H1 (cell line): ENCODE data around the gene OSBP2. TPM values are rescaled to one million over a fixed set of nuclear protein-coding genes. Genes with fewer than 3 reads are reported as not detected.

ENCODE experiments used
- CTCF ChIA-PET: fragments of 300-600 bp; sonication (Branson Sonifier 250); formaldehyde crosslinking; loops from one replicate; lab custom pipeline; 2021; ENCODE audit not compliant: partially characterized antibody; lab: Charles Lee
- POLR2A ChIA-PET: fragments of 300-600 bp; sonication (Branson Sonifier 250); formaldehyde crosslinking; loops from one replicate; lab custom pipeline; 2021; ENCODE audit warnings: inconsistent platforms; ENCODE audit not compliant: partially characterized antibody; lab: Charles Lee
- DNase-seq, 2 experiments: peaks; one replicate each; pipeline versions ENCODE4 v3.0.0 to v3.0.0-alpha.2; 2010 to 2022; ENCODE audit warnings: low spot score in 2 of 2, low read depth in 1 of 2, mixed read lengths in 1 of 2
- FAIRE-seq: peaks from 2 replicates; lab custom pipeline; 2011; peaks lifted over from hg19 to GRCh38; lab: Jason Lieb, UNC
- H2AFZ ChIP-seq: 2 replicates; pipeline ENCODE4 v1.8.1; 2012; ENCODE audit warnings: low read length, inconsistent platforms
- H2AK5ac ChIP-seq: 2 replicates; pipeline ENCODE4 v1.6.1; 2013; ENCODE audit warnings: low read depth, low read length
- H2BK120ac ChIP-seq: replicated peaks from 2 replicates; pipeline ENCODE3; 2013; ENCODE audit warnings: low read depth, low read length, inconsistent platforms
- H2BK12ac ChIP-seq: 2 replicates; pipeline ENCODE4 v1.6.1; 2013; ENCODE audit warnings: low read depth, low read length
- H2BK15ac ChIP-seq: 2 replicates; pipeline ENCODE4 v1.6.1; 2013; ENCODE audit warnings: low read length
- H2BK20ac ChIP-seq: 2 replicates; pipeline ENCODE4 v1.6.1; 2013; ENCODE audit warnings: low read length
- H2BK5ac ChIP-seq: 2 replicates; pipeline ENCODE4 v1.6.1; 2013; ENCODE audit warnings: low read depth, low read length
- H3K14ac ChIP-seq: 2 replicates; pipeline ENCODE4 v1.6.1; 2013; ENCODE audit warnings: inconsistent platforms; ENCODE audit not compliant: insufficient read length
- H3K18ac ChIP-seq: 2 replicates; pipeline ENCODE4 v1.6.1; 2013; ENCODE audit warnings: low read length; ENCODE audit errors: extremely low read depth
- H3K23ac ChIP-seq: 2 replicates; pipeline ENCODE4 v1.6.1; 2013; ENCODE audit warnings: inconsistent platforms; ENCODE audit not compliant: insufficient read length
- H3K23me2 ChIP-seq: 2 replicates; pipeline ENCODE4 v1.6.1; 2013; ENCODE audit warnings: low read depth, low read length
- H3K27ac ChIP-seq: 2 replicates; pipeline ENCODE4 v1.6.1; 2011; ENCODE audit warnings: low read depth, low read length, inconsistent platforms
- H3K27me3 ChIP-seq, 4 experiments: replicated peaks in 1 of 4; 1 replicate in 1 of 4; 2 replicates in 3 of 4; pipeline versions ENCODE4 v1.6.1 to v1.8.1; 2011 to 2013; ENCODE audit warnings: low read length in 3 of 4, mild to moderate bottlenecking in 3 of 4, inconsistent platforms in 2 of 4, mixed read lengths in 2 of 4, moderate library complexity in 1 of 4; ENCODE audit not compliant: control insufficient read depth in 3 of 4, insufficient read depth in 3 of 4; ENCODE audit errors: extremely low read depth in 1 of 4
- H3K36me3 ChIP-seq, 4 experiments: 2 replicates each; pipeline versions ENCODE4 v1.6.1 to v1.8.1; 2011 to 2013; ENCODE audit warnings: mild to moderate bottlenecking in 4 of 4, low read length in 3 of 4, moderate library complexity in 2 of 4, control low read depth in 1 of 4, inconsistent platforms in 1 of 4; ENCODE audit not compliant: insufficient read depth in 4 of 4, control insufficient read depth in 2 of 4
- H3K4ac ChIP-seq: replicated peaks from 2 replicates; pipeline ENCODE3; 2013; ENCODE audit warnings: low read length, low read depth, mixed read lengths, inconsistent platforms; ENCODE audit not compliant: insufficient read length
- H3K4me1 ChIP-seq, 4 experiments: replicated peaks in 1 of 4; 1 replicate in 1 of 4; 2 replicates in 3 of 4; pipeline versions ENCODE4 v1.6.1 to v1.8.1; 2011 to 2013; ENCODE audit warnings: low read length in 3 of 4, inconsistent platforms in 2 of 4, mixed read lengths in 1 of 4; ENCODE audit not compliant: insufficient read depth in 4 of 4, control insufficient read depth in 3 of 4
- H3K4me2 ChIP-seq, 2 experiments: 2 replicates each; pipeline versions ENCODE4 v1.6.1 to v1.8.1; 2011 to 2013; ENCODE audit warnings: low read depth in 2 of 2, low read length in 2 of 2, control low read depth in 1 of 2, inconsistent platforms in 1 of 2, mild to moderate bottlenecking in 1 of 2; ENCODE audit not compliant: insufficient read depth in 1 of 2
- H3K4me3 ChIP-seq, 4 experiments: fragments of 200-600, 300-600 bp in 1 of 4; sonication (generic), shearing (Covaris generic), sonication (Bioruptor Twin) in 1 of 4; 2 replicates each; pipeline versions ENCODE4 v1.5.1 to v1.8.1; 2011 to 2016; ENCODE audit warnings: low read length in 4 of 4, low read depth in 3 of 4, control low read depth in 2 of 4, inconsistent platforms in 2 of 4, mild to moderate bottlenecking in 2 of 4, mixed read lengths in 1 of 4, moderate library complexity in 1 of 4; ENCODE audit not compliant: insufficient read depth in 2 of 4; ENCODE audit errors: extremely low read depth in 1 of 4
- H3K56ac ChIP-seq: replicated peaks from 2 replicates; pipeline ENCODE3; 2013; ENCODE audit warnings: low read depth, mild to moderate bottlenecking, mixed read lengths, low read length, inconsistent platforms; ENCODE audit not compliant: insufficient read length
- H3K79me1 ChIP-seq: 2 replicates; pipeline ENCODE4 v1.6.1; 2013; ENCODE audit warnings: low read depth, low read length, control low read depth
- H3K79me2 ChIP-seq, 2 experiments: 2 replicates each; pipeline versions ENCODE4 v1.6.1 to v1.8.1; 2012 to 2013; ENCODE audit warnings: low read length in 2 of 2, mild to moderate bottlenecking in 2 of 2, inconsistent platforms in 1 of 2; ENCODE audit not compliant: insufficient read depth in 2 of 2, control insufficient read depth in 1 of 2
- H3K9ac ChIP-seq, 4 experiments: replicated peaks in 1 of 4; 1 replicate in 1 of 4; 2 replicates in 3 of 4; pipeline versions ENCODE4 v1.6.1 to v1.8.1; 2011 to 2013; ENCODE audit warnings: low read depth in 3 of 4, low read length in 3 of 4, control low read depth in 2 of 4, mild to moderate bottlenecking in 2 of 4, moderate library complexity in 2 of 4, inconsistent platforms in 1 of 4; ENCODE audit errors: extremely low read depth in 1 of 4
- H3K9me3 ChIP-seq, 2 experiments: 2 replicates each; pipeline versions ENCODE4 v1.6.1 to v1.8.1; 2012 to 2013; ENCODE audit warnings: mild to moderate bottlenecking in 2 of 2, moderate library complexity in 2 of 2, control low read depth in 1 of 2, inconsistent platforms in 1 of 2, low read depth in 1 of 2, low read length in 1 of 2, mixed read lengths in 1 of 2; ENCODE audit not compliant: insufficient read depth in 2 of 2
- H4K20me1 ChIP-seq, 2 experiments: replicated peaks in 1 of 2; 2 replicates each; pipeline versions ENCODE3 to v1.8.1; 2011 to 2013; ENCODE audit warnings: inconsistent platforms in 2 of 2, low read length in 2 of 2, mild to moderate bottlenecking in 1 of 2; ENCODE audit not compliant: insufficient read depth in 2 of 2, control insufficient read depth in 1 of 2
- H4K5ac ChIP-seq: 2 replicates; pipeline ENCODE4 v1.6.1; 2013; ENCODE audit warnings: low read length, low read depth, mixed read lengths, inconsistent platforms; ENCODE audit not compliant: insufficient read length
- H4K8ac ChIP-seq: 2 replicates; pipeline ENCODE4 v1.8.0; 2013; ENCODE audit warnings: mild to moderate bottlenecking, moderate library complexity, low read length, inconsistent platforms; ENCODE audit not compliant: insufficient read depth; ENCODE audit errors: extremely low read depth
- H4K91ac ChIP-seq: replicated peaks from 2 replicates; pipeline ENCODE3; 2013; ENCODE audit warnings: low read length, mixed read lengths, inconsistent platforms; ENCODE audit not compliant: insufficient read length
- RBBP5 ChIP-seq: IDR thresholded peaks from 2 replicates; pipeline ENCODE4 v1.7.1; 2012; ENCODE audit warnings: low read depth, mild to moderate bottlenecking, inconsistent platforms, low read length, moderate library complexity, borderline replicate concordance
- SAP30 ChIP-seq: fragments of 300-600 bp; sonication (generic); IDR thresholded peaks from 2 replicates; pipeline ENCODE4 v1.7.1; 2012; ENCODE audit warnings: low read length, moderate library complexity, mild to moderate bottlenecking, inconsistent platforms; ENCODE audit not compliant: insufficient read depth, insufficient replicate concordance
- TAF7 ChIP-seq: optimal IDR thresholded peaks from 2 replicates; pipeline ENCODE3; 2011; ENCODE audit warnings: low read depth, mild to moderate bottlenecking, inconsistent platforms, low read length, moderate library complexity, borderline replicate concordance
- WGBS, 2 experiments: shearing (Covaris generic) in 1 of 2; methylation state at CpG; one replicate each; pipeline versions ENCODE4 v1.1.6 to v1.1.7; 2013 to 2015; ENCODE audit warnings: low lambda C conversion rate in 2 of 2, mixed read lengths in 2 of 2, inconsistent platforms in 1 of 2, low coverage in 1 of 2, missing lambda C conversion rate in 1 of 2; ENCODE audit not compliant: insufficient replicate concordance in 2 of 2, insufficient coverage in 1 of 2, insufficient read length in 1 of 2; ENCODE audit errors: extremely low coverage in 1 of 2, missing lambda C conversion rate in 1 of 2; 5-methylcytosine and 5-hydroxymethylcytosine counted together
- polyA plus RNA-seq, 7 experiments: library from polyadenylated mRNA; depleted of rRNA in 3 of 7; stranded (reverse) in 5 of 7; unstranded in 2 of 7; fragments of >200 nt in 5 of 7; fragments of 200-250 nt in 2 of 7; gene quantifications; 1 replicate in 5 of 7; 2 replicates in 1 of 7; 4 replicates in 1 of 7; pipeline versions ENCODE4 v1.2.1 to v1.2.3, GENCODE V29; 2011 to 2013; ENCODE audit warnings: missing spikeins in 2 of 7, mixed read lengths in 2 of 7
- total RNA-seq: library from RNA; stranded (reverse); fragmentation: NEBNext Ultra II Directional; extraction: Animal tissue kit (Norgen Biotek cat#: 25700); gene quantifications from 2 replicates; pipeline ENCODE4 v1.2.1, GENCODE V29; 2021

OSBP2 gene
- total and polyA plus RNA-seq, 2 of the 8 experiments (the other 6 are each of a cell fraction or from before 2014, with no cell fraction given) = 3.4 to 3.7 TPM

DNA sequence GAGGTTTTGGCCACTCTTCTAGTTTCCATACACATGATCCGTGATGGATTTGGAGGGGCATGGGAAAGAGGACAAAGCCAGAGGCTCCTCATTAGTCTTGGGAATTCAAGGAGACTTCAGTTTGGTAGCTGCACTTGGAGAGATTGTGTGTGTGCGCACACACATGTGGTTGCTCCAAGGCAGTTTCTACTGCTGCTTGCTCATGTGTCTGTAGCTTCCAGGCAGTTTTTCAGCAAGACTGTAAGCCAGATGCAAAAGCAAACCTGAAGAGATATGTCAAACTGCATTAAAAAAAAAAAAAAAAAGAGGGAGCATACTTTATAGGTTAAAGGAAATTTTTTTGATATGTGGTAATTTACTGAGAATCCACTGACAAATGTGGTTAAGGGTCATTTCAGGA is 95.7 kb downstream of the OSBP2 start:
- no peak overlapping the region for H4K8ac ChIP-seq
- no peak overlapping the region for H2AFZ ChIP-seq
- H2BK5ac ChIP-seq = no peak overlapping the region
- H3K79me2 ChIP-seq = no peaks in the 10 kb centered on the region
- H3K14ac ChIP-seq = no peak overlapping the region
- H3K23ac ChIP-seq = no peak overlapping the region
- no peaks in the 10 kb centered on the region for H3K4me1 ChIP-seq
- H3K27ac ChIP-seq = no peak overlapping the region
- CTCF ChIA-PET = interaction anchor here (0.6 to 0.9 kb wide), 2 partner anchors 8 to 189 kb away, joined by 3 to 4 read pairs; no protein-coding TSS in a partner anchor
- no peaks in the 10 kb centered on the region for H3K27me3 ChIP-seq
- POLR2A ChIA-PET = no interaction called here
- no peak overlapping the region for H4K91ac ChIP-seq
- DNase-seq (no peak), FAIRE-seq (no peak)
- H3K56ac ChIP-seq = no peak overlapping the region
- H4K5ac ChIP-seq = no peak overlapping the region
- H3K4me2 ChIP-seq = no peak overlapping the region
- H3K9ac ChIP-seq = no peak overlapping the region
- H2BK120ac ChIP-seq = no peak overlapping the region
- H3K23me2 ChIP-seq = no peaks in the 10 kb centered on the region
- no peaks in the 10 kb centered on the region for H3K36me3 ChIP-seq
- H3K9me3 ChIP-seq = no peaks in the 10 kb centered on the region
- H3K4me3 ChIP-seq = no peak overlapping the region
- H2BK20ac ChIP-seq = no peak overlapping the region
- H3K4ac ChIP-seq = no peak overlapping the region
- no peak overlapping the region for H2AK5ac ChIP-seq
- no peak overlapping the region for H2BK15ac ChIP-seq
- no peaks in the 10 kb centered on the region for H4K20me1 ChIP-seq
- no peak overlapping the region for H3K18ac ChIP-seq
- no peaks in the 10 kb centered on the region for H3K79me1 ChIP-seq
- WGBS, 2 experiments = 92% methylated on average over 2 of the region's 2 CpGs; no CpG with 5 or more reads in 1 of the 2 experiments
- H2BK12ac ChIP-seq = no peak overlapping the region
- TF ChIP-seq RBBP5 = no peak
- no peak for TF ChIP-seq SAP30
- TF ChIP-seq TAF7 = no peak
